ENCODE measurements around the gene SNX19. TPM values are rescaled to one million over a fixed set of nuclear protein-coding genes. Genes with fewer than 3 reads are reported as not detected.

Gene SNX19
- total RNA-seq, 2 experiments from 2014 or later: 22.7 to 29.5 TPM

- H3K36me3 Mint-ChIP-seq (ENCODE audit: low read depth): peaks cover 23% of the 10 kb centered on the region
- ChIA-PET POLR2A (no interaction called here), CTCF (no interaction called here)
- no peak overlapping the region for H3K4me3 Mint-ChIP-seq
- peaks cover 10% of the 10 kb centered on the region for H3K27me3 Mint-ChIP-seq
- intact Hi-C loops (cut with DNase I, micrococcal nuclease): loop anchor here (5.0 to 10.0 kb wide), 3 partner anchors 851 to 1641 kb away; partner anchors contain the start of genes APLP2 (in 1 of the 2) and PRDM10 (in 1 of the 2)
- H3K9me3 Mint-ChIP-seq (ENCODE audit: low read depth): peaks cover 4% of the 10 kb centered on the region
- ATAC-seq (no peak), DNase-seq (no peak)
- no peak overlapping the region for H3K27ac Mint-ChIP-seq
- peaks cover 27% of the 10 kb centered on the region for H3K4me1 Mint-ChIP-seq
Observed at GRCh38 chr11:130918081-130918480, 1.8 kb upstream of the SNX19 start.

- Mint-ChIP-seq H3K4me1 (peaks cover 32% of the 10 kb centered on the region), H3K36me3 (ENCODE audit: low read depth) (peaks cover 33% of the 10 kb centered on the region), H3K27me3 (peaks cover 7% of the 10 kb centered on the region), H3K9me3 (ENCODE audit: low read depth) (peaks cover 11% of the 10 kb centered on the region), H3K4me3 (peak overlapping the region; percentile 78), H3K27ac (peak overlapping the region; percentile 84)
- intact Hi-C loops (cut with DNase I, micrococcal nuclease): loop anchor here (1.0 to 10.0 kb wide), 7 partner anchors 483 to 1640 kb away; partner anchors contain the start of genes PRDM10 (in 2 of the 2), APLP2 (in 1 of the 2), NFRKB (in 1 of the 2) and ZBTB44 (in 1 of the 2)
- ChIA-PET POLR2A (no interaction called here), CTCF (interaction anchor here (0.7 to 2.7 kb wide), 11 partner anchors 8 to 720 kb away, joined by 3 to 17 read pairs (median 4); no protein-coding TSS in a partner anchor)
- DNase-seq (no peak), ATAC-seq (no peak)
Observed at GRCh38 chr11:130916910-130917309, 631 bp upstream of the SNX19 start.

GRCh38 chr11:130915603-130916237, 559 bp downstream of the SNX19 start:
- CTCF ChIA-PET: interaction anchor here (0.5 to 2.7 kb wide), 11 partner anchors 9 to 484 kb away, joined by 3 to 17 read pairs (median 4); no protein-coding TSS in a partner anchor
- POLR2A ChIA-PET: no interaction called here
- Mint-ChIP-seq H3K4me3 (peak overlapping the region; percentile 78), H3K9me3 (ENCODE audit: low read depth) (peaks cover 12% of the 10 kb centered on the region), H3K36me3 (ENCODE audit: low read depth) (peaks cover 42% of the 10 kb centered on the region), H3K27ac (peak overlapping the region; percentile 75), H3K27me3 (peaks cover 1% of the 10 kb centered on the region), H3K4me1 (peaks cover 32% of the 10 kb centered on the region)
- intact Hi-C loops (cut with DNase I, micrococcal nuclease): loop anchor here (1.0 to 10.0 kb wide), 7 partner anchors 481 to 1638 kb away; partner anchors contain the start of genes PRDM10 (in 2 of the 2), APLP2 (in 1 of the 2), NFRKB (in 1 of the 2) and ZBTB44 (in 1 of the 2)
- DNase-seq (no peak), ATAC-seq (no peak)

- no peak for ATAC-seq
- intact Hi-C loops (cut with DNase I, micrococcal nuclease): loop anchor here in 1 of 2 experiments (10.0 kb wide), 1 partner anchor 908 kb away; the partner anchor contains the start of gene PRDM10
- ChIA-PET POLR2A (no interaction called here), CTCF (interaction anchor here (0.8 to 1.3 kb wide), 3 partner anchors 8 to 52 kb away, joined by 3 to 4 read pairs (median 3); no protein-coding TSS in a partner anchor)
- H3K4me3 Mint-ChIP-seq: no peak overlapping the region
- no peaks in the 10 kb centered on the region for H3K27me3 Mint-ChIP-seq
- no peak overlapping the region for H3K27ac Mint-ChIP-seq
- no peak for DNase-seq
- peaks cover 58% of the 10 kb centered on the region for H3K36me3 Mint-ChIP-seq (ENCODE audit: low read depth)
- H3K4me1 Mint-ChIP-seq: peaks cover 47% of the 10 kb centered on the region
- H3K9me3 Mint-ChIP-seq (ENCODE audit: low read depth): peaks cover 12% of the 10 kb centered on the region
Observed at GRCh38 chr11:130913268-130913667, 3.0 kb downstream of the SNX19 start.

GRCh38 chr11:130912552-130912951, 3.7 kb downstream of the SNX19 start:
- CTCF ChIA-PET: no interaction called here

GRCh38 chr11:130911306-130911705, 5.0 kb downstream of the SNX19 start:
- peaks cover 44% of the 10 kb centered on the region for H3K4me1 Mint-ChIP-seq
- H3K27me3 Mint-ChIP-seq: no peaks in the 10 kb centered on the region
- peaks cover 12% of the 10 kb centered on the region for H3K9me3 Mint-ChIP-seq (ENCODE audit: low read depth)
- no peak overlapping the region for H3K27ac Mint-ChIP-seq
- H3K36me3 Mint-ChIP-seq (ENCODE audit: low read depth): peaks cover 63% of the 10 kb centered on the region
- ChIA-PET POLR2A (no interaction called here), CTCF (interaction anchor here (0.9 to 1.2 kb wide), 2 partner anchors 17 to 476 kb away, joined by 3 read pairs; no protein-coding TSS in a partner anchor)
- intact Hi-C loops (cut with DNase I, micrococcal nuclease): loop anchor here in 1 of 2 experiments (10.0 kb wide), 1 partner anchor 907 kb away; the partner anchor contains the start of gene PRDM10
- DNase-seq (no peak), ATAC-seq (no peak)
- no peak overlapping the region for H3K4me3 Mint-ChIP-seq

More at GRCh38 chr11:130912552-130912951, 3.7 kb downstream of the SNX19 start:
- H3K4me1 Mint-ChIP-seq: peaks cover 48% of the 10 kb centered on the region
- H3K9me3 Mint-ChIP-seq (ENCODE audit: low read depth): peaks cover 12% of the 10 kb centered on the region
- no peak overlapping the region for H3K27ac Mint-ChIP-seq
- no peak for ATAC-seq
- DNase-seq: no peak
- no peaks in the 10 kb centered on the region for H3K27me3 Mint-ChIP-seq
- POLR2A ChIA-PET: interaction anchor here (0.7 kb wide), 1 partner anchor 415 kb away, joined by 4 read pairs; no protein-coding TSS in a partner anchor
- intact Hi-C loops (cut with DNase I, micrococcal nuclease): loop anchor here in 1 of 2 experiments (10.0 kb wide), 1 partner anchor 908 kb away; the partner anchor contains the start of gene PRDM10
- H3K4me3 Mint-ChIP-seq: no peak overlapping the region
- H3K36me3 Mint-ChIP-seq (ENCODE audit: low read depth): peaks cover 63% of the 10 kb centered on the region

GRCh38 chr11:130909650-130910049, 6.6 kb downstream of the SNX19 start:
- CTCF ChIA-PET: interaction anchor here (1.9 kb wide), 1 partner anchor 11 kb away, joined by 5 read pairs; no protein-coding TSS in a partner anchor

GRCh38 chr11:130908770-130909625, 7.3 kb downstream of the SNX19 start:
- intact Hi-C loops (cut with DNase I, micrococcal nuclease): no loop called here

More at GRCh38 chr11:130909650-130910049, 6.6 kb downstream of the SNX19 start:
- POLR2A ChIA-PET: no interaction called here
- H3K36me3 Mint-ChIP-seq (ENCODE audit: low read depth): peaks cover 66% of the 10 kb centered on the region
- DNase-seq: no peak
- no peaks in the 10 kb centered on the region for H3K27me3 Mint-ChIP-seq
- ATAC-seq: no peak
- no peak overlapping the region for H3K4me3 Mint-ChIP-seq
- H3K4me1 Mint-ChIP-seq: peaks cover 37% of the 10 kb centered on the region
- H3K27ac Mint-ChIP-seq: no peak overlapping the region
- H3K9me3 Mint-ChIP-seq (ENCODE audit: low read depth): peaks cover 12% of the 10 kb centered on the region
- intact Hi-C loops (cut with DNase I, micrococcal nuclease): loop anchor here in 1 of 2 experiments (10.0 kb wide), 1 partner anchor 905 kb away; the partner anchor contains the start of gene PRDM10

GRCh38 chr11:130908061-130908460, 8.2 kb downstream of the SNX19 start:
- DNase-seq: no peak
- peaks cover 28% of the 10 kb centered on the region for H3K4me1 Mint-ChIP-seq
- H3K27ac Mint-ChIP-seq: peak overlapping the region; percentile 40
- no peaks in the 10 kb centered on the region for H3K27me3 Mint-ChIP-seq
- ATAC-seq: no peak
- POLR2A ChIA-PET: no interaction called here
- CTCF ChIA-PET: interaction anchor here (0.6 to 2.1 kb wide), 2 partner anchors 46 to 65 kb away, joined by 3 to 6 read pairs; no protein-coding TSS in a partner anchor
- intact Hi-C loops (cut with DNase I, micrococcal nuclease): no loop called here
- peaks cover 7% of the 10 kb centered on the region for H3K9me3 Mint-ChIP-seq (ENCODE audit: low read depth)
- no peak overlapping the region for H3K4me3 Mint-ChIP-seq
- H3K36me3 Mint-ChIP-seq (ENCODE audit: low read depth): peaks cover 62% of the 10 kb centered on the region

More at GRCh38 chr11:130908770-130909625, 7.3 kb downstream of the SNX19 start:
- ChIA-PET CTCF (interaction anchor here (1.9 to 2.1 kb wide), 2 partner anchors 10 to 47 kb away, joined by 5 to 6 read pairs; no protein-coding TSS in a partner anchor), POLR2A (no interaction called here)
- peaks cover 64% of the 10 kb centered on the region for H3K36me3 Mint-ChIP-seq (ENCODE audit: low read depth)
- ATAC-seq (no peak), DNase-seq (no peak)
- no peak overlapping the region for H3K4me3 Mint-ChIP-seq
- H3K27me3 Mint-ChIP-seq: no peaks in the 10 kb centered on the region
- H3K9me3 Mint-ChIP-seq (ENCODE audit: low read depth): peaks cover 9% of the 10 kb centered on the region
- peaks cover 31% of the 10 kb centered on the region for H3K4me1 Mint-ChIP-seq
- peak overlapping the region; percentile 8 for H3K27ac Mint-ChIP-seq

- ChIA-PET POLR2A (no interaction called here), CTCF (interaction anchor here (1.1 to 3.4 kb wide), 4 partner anchors 9 to 45 kb away, joined by 4 to 14 read pairs (median 6); partner anchors contain the start of gene SNX19)
- Mint-ChIP-seq H3K4me1 (peaks cover 23% of the 10 kb centered on the region), H3K27ac (no peak overlapping the region), H3K36me3 (ENCODE audit: low read depth) (peaks cover 61% of the 10 kb centered on the region), H3K9me3 (ENCODE audit: low read depth) (peaks cover 4% of the 10 kb centered on the region), H3K4me3 (no peak overlapping the region), H3K27me3 (no peaks in the 10 kb centered on the region)
- ATAC-seq (no peak), DNase-seq (no peak)
- intact Hi-C loops (cut with DNase I, micrococcal nuclease): no loop called here
Observed at GRCh38 chr11:130907229-130907628, 9.1 kb downstream of the SNX19 start.
